Measurements from ENCODE around the gene LMNB1. TPM values are rescaled to one million over a fixed set of nuclear protein-coding genes. Genes with fewer than 3 reads are reported as not detected.

LMNB1 gene
- total RNA-seq, 2 experiments from 2014 or later = 229 to 243 TPM

DNA sequence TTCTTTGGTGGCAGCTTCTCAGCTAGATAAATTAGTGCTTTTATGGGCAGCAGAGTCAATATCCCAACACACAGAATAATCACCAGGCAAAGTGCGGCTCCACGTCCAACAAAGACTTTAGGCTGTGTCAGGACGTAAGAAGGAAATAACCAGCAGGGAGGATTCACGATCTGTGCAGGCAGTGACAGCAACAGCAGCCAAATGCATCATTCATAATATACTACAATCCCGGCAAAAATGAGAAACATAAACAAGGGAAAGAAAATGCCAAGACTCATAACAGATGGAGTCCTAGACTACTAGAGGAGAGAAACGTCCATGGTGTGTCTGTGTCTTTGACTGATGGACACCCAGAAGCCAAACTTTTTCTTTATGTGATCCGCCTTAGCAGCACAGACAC, 100.7 kb downstream of the LMNB1 start:
- ATAC-seq (ENCODE audit: low read depth) (no peak), DNase-seq (no peak)
- no peak overlapping the region for H3K4me3 Mint-ChIP-seq
- no peaks in the 10 kb centered on the region for H3K4me1 Mint-ChIP-seq
- H3K9me3 Mint-ChIP-seq = no peaks in the 10 kb centered on the region
- H3K27me3 Mint-ChIP-seq = no peaks in the 10 kb centered on the region
- no peak overlapping the region for H3K27ac Mint-ChIP-seq
- POLR2A ChIA-PET = no interaction called here
- H3K36me3 Mint-ChIP-seq = peaks cover 5% of the 10 kb centered on the region

DNA sequence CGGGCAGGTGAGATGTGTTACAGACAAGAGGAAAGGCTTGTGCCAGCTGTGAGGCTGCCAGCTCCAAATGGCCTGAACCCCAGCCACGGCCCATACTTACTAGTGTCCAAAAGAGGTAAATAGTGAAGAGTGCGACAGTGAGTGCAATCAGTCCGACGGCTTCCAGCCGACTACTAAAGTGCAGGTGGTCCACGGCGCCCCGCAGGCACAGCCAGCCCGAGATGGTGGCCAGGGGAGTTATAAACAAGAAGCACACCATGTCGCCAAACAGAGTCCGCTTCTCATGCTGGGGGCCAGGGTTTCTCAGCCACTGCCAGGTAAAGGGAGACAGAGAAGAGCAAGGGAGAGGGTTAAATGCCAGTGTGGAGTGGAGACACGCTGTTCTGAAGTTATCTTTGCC, 101.1 kb downstream of the LMNB1 start:
- peaks cover 5% of the 10 kb centered on the region for H3K36me3 Mint-ChIP-seq
- H3K4me3 Mint-ChIP-seq = no peak overlapping the region
- POLR2A ChIA-PET = no interaction called here
- ATAC-seq (ENCODE audit: low read depth) = no peak
- no peak for DNase-seq
- no peak overlapping the region for H3K27ac Mint-ChIP-seq
- no peaks in the 10 kb centered on the region for H3K9me3 Mint-ChIP-seq
- H3K4me1 Mint-ChIP-seq = no peaks in the 10 kb centered on the region
- H3K27me3 Mint-ChIP-seq = no peaks in the 10 kb centered on the region

DNA sequence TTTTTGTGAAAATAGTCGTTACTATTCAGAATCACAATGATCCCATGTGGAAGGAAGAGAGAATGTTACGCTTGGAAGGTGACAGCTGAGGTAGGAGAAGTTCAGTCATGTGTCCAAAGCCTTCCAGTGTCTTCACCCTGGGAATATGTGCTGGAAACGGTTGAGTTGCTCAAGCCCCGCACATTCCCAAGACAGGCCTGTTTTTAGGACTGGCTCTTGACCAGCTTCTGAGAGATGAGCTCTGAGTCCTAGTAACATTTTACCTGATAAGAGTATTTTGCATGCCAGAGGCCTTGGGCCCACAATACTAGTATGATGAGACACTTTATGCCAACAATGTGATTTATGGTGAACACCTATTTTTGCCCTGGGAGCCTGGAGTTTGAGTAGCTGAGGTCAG, 101.7 kb downstream of the LMNB1 start:
- H3K4me3 Mint-ChIP-seq = no peak overlapping the region
- POLR2A ChIA-PET = no interaction called here
- H3K4me1 Mint-ChIP-seq = no peaks in the 10 kb centered on the region
- ATAC-seq (ENCODE audit: low read depth) = no peak
- H3K36me3 Mint-ChIP-seq = peaks cover 5% of the 10 kb centered on the region
- H3K27me3 Mint-ChIP-seq = no peaks in the 10 kb centered on the region
- no peak for DNase-seq
- H3K27ac Mint-ChIP-seq = no peak overlapping the region
- no peaks in the 10 kb centered on the region for H3K9me3 Mint-ChIP-seq

DNA sequence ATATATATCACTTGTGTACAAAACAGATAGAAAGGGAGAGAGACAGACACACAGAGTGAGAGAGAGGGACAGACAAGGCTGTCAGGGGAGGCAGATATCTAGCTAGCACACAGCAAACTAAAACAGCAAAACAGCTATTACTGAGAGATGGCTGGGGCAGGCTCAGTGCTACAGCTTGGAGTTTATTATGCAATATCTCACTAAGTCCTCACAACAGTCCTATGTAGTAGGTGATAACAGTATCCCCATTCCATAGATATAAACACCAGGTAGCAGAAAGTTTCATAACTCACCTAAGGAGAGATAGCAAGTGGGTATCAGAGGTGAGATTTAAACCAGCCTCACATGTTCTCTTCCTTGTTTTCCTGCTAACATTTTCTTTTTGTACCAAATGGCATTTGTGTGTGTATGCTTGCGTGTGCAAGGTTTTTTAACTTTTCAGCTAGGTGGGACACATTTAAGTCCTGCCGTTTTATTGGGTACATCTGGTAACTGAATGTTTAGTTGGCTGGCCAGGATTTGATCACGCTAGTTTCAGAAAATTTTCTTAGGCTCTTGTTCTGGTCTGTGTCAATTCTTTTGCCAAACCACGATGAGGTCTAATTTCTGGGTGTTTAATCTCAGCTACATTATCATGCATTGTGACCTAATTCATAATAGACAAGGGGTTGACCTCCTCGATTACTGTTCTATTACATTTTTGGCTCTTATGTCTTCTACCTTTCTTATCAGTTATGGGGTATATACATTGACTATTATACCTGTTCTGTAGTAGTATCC, 105.1 kb downstream of the LMNB1 start:
- Mint-ChIP-seq H3K36me3 (peaks cover 10% of the 10 kb centered on the region), H3K27me3 (no peaks in the 10 kb centered on the region), H3K9me3 (no peaks in the 10 kb centered on the region), H3K27ac (no peak overlapping the region), H3K4me3 (no peak overlapping the region), H3K4me1 (no peaks in the 10 kb centered on the region)
- DNase-seq (no peak), ATAC-seq (ENCODE audit: low read depth) (no peak)
- POLR2A ChIA-PET = no interaction called here

- DNase-seq (no peak), ATAC-seq (ENCODE audit: low read depth) (no peak)
- POLR2A ChIA-PET = no interaction called here
- Mint-ChIP-seq H3K27ac (no peak overlapping the region), H3K4me3 (no peak overlapping the region), H3K9me3 (no peaks in the 10 kb centered on the region), H3K36me3 (peaks cover 14% of the 10 kb centered on the region), H3K27me3 (no peaks in the 10 kb centered on the region), H3K4me1 (no peaks in the 10 kb centered on the region)
Measured at GRCh38 chr5:126883564-126884245, 106.8 kb downstream of the LMNB1 start.

DNA sequence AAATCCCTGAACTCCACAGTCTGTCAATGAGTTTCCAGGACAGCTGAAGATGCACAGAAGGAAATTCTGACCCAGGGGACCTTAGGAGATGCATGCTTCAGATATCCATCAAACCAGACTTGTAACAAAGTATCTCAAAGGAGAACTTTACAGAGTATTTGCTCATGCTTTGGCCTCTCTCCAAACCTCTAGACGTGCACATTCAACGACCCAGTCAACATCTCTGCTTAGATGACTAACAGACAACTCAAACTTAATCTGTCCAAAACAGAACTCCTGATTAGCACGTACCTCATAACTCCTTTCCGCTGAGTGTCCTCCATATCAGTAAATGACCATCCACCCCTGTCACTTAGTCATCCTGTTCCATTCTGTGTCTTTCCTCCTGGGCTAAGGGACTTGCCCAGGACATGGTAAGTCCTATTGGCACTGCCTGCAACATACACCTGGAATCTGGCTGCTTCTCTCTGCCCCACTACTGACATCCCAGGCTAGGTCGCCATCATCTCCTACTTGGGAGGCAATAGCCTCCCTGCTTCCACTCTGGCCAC, 107.4 kb downstream of the LMNB1 start:
- ATAC-seq (ENCODE audit: low read depth) = no peak
- H3K27ac Mint-ChIP-seq = no peak overlapping the region
- no peaks in the 10 kb centered on the region for H3K27me3 Mint-ChIP-seq
- H3K36me3 Mint-ChIP-seq = peaks cover 15% of the 10 kb centered on the region
- no peak for DNase-seq
- H3K4me1 Mint-ChIP-seq = no peaks in the 10 kb centered on the region
- no peak overlapping the region for H3K4me3 Mint-ChIP-seq
- H3K9me3 Mint-ChIP-seq = no peaks in the 10 kb centered on the region
- POLR2A ChIA-PET = no interaction called here

Other genes starting within 250 kb of the LMNB1 start
- gene ALDH7A1, start 181.9 kb upstream of the LMNB1 start, total RNA-seq = 1 to 10 TPM; 3.2 to 4.2 TPM
- gene PHAX, start 176.2 kb upstream of the LMNB1 start, total RNA-seq = 10 to 100 TPM; 38.8 to 39.9 TPM

Measured in activated naive CD8-positive, alpha-beta T cell treated with anti-CD3 and anti-CD28 coated beads, Interleukin-2, amount 10 ng/mL, durations not matched to agents 7 days and 5 days (primary cell).